Choroid plexus epithelial cell (primary cell): Measurements from ENCODE around the gene RNF208.

Experiments
- DNase-seq: peaks from one replicate; pipeline ENCODE4 v3.0.0-alpha.2; 2010; ENCODE audit warnings: low read depth
- H3K4me3 ChIP-seq: 2 replicates; pipeline ENCODE4 v1.5.1; 2011; ENCODE audit warnings: low read depth, mild to moderate bottlenecking, control low read depth, low read length, moderate library complexity
- TF ChIP-seq, protein P1 (sequence below): conservative IDR thresholded peaks from 2 replicates; pipeline ENCODE4 v1.5.1; 2011; ENCODE audit warnings: low read depth, mild to moderate bottlenecking, control low read depth, inconsistent platforms, low read length, moderate library complexity

RNF208 gene

GRCh38 chr9:137189297-137190295, 32.4 kb downstream of the RNF208 start:
- TF ChIP-seq, protein P1, sequence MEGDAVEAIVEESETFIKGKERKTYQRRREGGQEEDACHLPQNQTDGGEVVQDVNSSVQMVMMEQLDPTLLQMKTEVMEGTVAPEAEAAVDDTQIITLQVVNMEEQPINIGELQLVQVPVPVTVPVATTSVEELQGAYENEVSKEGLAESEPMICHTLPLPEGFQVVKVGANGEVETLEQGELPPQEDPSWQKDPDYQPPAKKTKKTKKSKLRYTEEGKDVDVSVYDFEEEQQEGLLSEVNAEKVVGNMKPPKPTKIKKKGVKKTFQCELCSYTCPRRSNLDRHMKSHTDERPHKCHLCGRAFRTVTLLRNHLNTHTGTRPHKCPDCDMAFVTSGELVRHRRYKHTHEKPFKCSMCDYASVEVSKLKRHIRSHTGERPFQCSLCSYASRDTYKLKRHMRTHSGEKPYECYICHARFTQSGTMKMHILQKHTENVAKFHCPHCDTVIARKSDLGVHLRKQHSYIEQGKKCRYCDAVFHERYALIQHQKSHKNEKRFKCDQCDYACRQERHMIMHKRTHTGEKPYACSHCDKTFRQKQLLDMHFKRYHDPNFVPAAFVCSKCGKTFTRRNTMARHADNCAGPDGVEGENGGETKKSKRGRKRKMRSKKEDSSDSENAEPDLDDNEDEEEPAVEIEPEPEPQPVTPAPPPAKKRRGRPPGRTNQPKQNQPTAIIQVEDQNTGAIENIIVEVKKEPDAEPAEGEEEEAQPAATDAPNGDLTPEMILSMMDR: no peak
- H3K4me3 ChIP-seq: peak overlapping the region; percentile 67
- DNase-seq: no peak

DNA sequence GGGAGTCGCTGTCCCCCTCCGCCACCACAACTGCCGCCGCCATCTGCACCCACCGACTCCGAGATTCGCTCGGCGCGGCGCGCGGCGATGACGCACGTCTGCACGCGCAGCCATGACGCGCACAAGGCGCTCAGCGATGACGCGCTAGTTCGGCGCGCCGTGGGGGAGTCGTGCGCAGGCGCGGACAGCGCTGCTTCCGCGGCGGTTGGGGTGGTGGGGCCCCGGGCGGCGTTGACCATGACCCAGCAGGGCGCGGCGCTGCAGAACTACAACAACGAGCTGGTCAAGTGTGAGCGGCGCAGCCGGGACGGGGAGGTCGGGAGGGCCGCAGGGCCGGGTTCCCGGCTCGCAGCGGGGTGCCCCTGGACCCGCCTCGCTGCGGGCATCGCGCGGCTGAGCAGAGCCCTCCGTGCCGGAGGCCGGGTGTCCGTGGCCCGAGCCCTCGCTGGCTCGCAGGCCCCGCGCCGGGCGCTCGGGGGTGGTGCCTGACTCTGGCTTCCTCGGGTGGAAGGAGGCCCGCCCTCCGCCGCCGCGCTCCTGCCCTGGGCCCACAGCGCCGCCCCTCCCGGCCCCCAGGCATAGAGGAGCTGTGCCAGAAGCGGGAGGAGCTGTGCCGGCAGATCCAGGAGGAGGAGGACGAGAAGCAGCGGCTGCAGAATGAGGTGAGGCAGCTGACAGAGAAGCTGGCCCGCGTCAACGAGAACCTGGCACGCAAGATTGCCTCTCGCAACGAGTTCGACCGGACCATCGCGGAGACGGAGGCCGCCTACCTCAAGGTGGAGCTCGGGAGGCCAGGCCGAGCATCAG, 33.3 kb downstream of the RNF208 start, which contains the start of the genes ANAPC2 and SSNA1:
TSS of gene ANAPC2 (minus strand) at position 71 of the 807 bp plus-strand sequence. CDS start at position 43, 28 bp downstream.
TSS of gene SSNA1 (plus strand) at position 187 of the 807 bp plus-strand sequence. CDS start at position 238, 51 bp downstream.
- TF ChIP-seq, protein P1: peak; percentile 59

DNA sequence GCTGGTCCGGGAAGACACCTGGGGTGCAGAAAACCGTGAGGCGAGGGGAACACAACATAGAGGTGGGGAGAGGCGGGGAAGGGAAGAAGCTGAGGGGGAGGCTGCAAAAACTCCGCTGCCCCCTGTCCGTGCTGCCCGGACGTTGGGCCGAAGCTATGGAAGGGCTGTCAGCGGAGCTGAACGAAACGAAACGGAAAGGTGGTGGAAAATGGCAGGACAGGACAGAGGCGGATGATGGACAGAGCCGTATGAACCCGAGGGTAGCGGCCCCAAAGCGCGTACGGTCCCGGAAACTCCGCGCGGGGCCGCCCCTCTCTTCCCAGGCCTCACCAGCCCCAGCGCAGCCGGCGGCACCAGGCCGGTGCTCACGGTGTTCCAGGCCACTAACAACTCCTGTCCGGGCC, 34.0 kb downstream of the RNF208 start:
- no peak for DNase-seq
- H3K4me3 ChIP-seq: peak overlapping the region; percentile 67
- TF ChIP-seq, protein P1: no peak

More for the DNA sequence above, 33.3 kb downstream of the RNF208 start, which contains the start of the genes ANAPC2 and SSNA1:
- H3K4me3 ChIP-seq: peak within 1 kb of the TSS; percentile 67
- DNase-seq: peak; percentile 96

DNA sequence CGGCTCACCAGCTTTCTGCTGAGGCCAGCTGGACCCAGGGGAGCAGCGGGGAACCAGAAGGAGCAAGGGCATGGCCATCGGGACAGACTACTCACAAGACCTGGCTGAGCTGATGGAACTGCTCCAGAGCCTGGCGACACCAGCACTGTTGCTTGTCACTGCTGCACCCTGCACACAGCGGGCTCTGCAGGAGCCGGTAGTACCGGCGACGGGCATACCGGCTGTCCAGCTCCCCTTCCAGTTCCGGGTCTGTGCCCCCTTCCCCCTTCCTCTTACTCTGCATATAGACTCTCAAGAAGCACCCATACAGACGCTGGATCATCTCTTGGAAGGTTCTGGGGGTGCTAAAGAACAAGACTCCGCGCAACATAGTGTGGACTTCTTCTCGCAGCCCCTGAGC, 34.7 kb downstream of the RNF208 start:
- DNase-seq: no peak
- H3K4me3 ChIP-seq: peak overlapping the region; percentile 67
- TF ChIP-seq, protein P1: no peak

GRCh38 chr9:137186385-137186784, 35.7 kb downstream of the RNF208 start:
- no peak for DNase-seq
- no peak overlapping the region for H3K4me3 ChIP-seq
- TF ChIP-seq, protein P1: no peak

GRCh38 chr9:137185921-137186320, 36.1 kb downstream of the RNF208 start:
- DNase-seq: no peak

More at GRCh38 chr9:137185921-137186320, 36.1 kb downstream of the RNF208 start:
- TF ChIP-seq, protein P1: no peak
- H3K4me3 ChIP-seq: no peak overlapping the region
